Natural killer cell treated with Interleukin-12 subunit alpha and Interleukin-12 subunit beta and Interleukin-15 and Interleukin-18, amount 100 ng/mL, for 72 hours (primary cell): Measurements from ENCODE around the gene CLCN3. TPM values are rescaled to one million over a fixed set of nuclear protein-coding genes. Genes with fewer than 3 reads are reported as not detected.
"Not testable (repeated sequence)": the region's sequence is repeated elsewhere in the genome, so short reads cannot be mapped to it uniquely, and the experiment has no call there.

Experiments
- ATAC-seq, 2 donors: fragments of 150-1000 bp; cut with Tn5 transposase in 1 of 2; sonication (Bioruptor Pico), chemical (Tn5 transposase) in 1 of 2; 2 replicates each; pipeline ENCODE4 v1.10.0; 2021
- DNase-seq: peaks from one replicate; pipeline ENCODE4 v3.0.0; 2022; ENCODE audit warnings: low spot score
- H3K27ac Mint-ChIP-seq, 2 donors: 1 replicate in 1 of 2; 2 replicates in 1 of 2; pipeline ENCODE4 v1.8.0; 2022; ENCODE audit warnings: mixed read lengths in 2 of 2, mild to moderate bottlenecking in 1 of 2, moderate library complexity in 1 of 2
- H3K27me3 Mint-ChIP-seq, 2 donors: 1 replicate in 1 of 2; 2 replicates in 1 of 2; pipeline ENCODE4 v1.8.0; 2022; ENCODE audit warnings: mixed read lengths in 2 of 2
- H3K36me3 Mint-ChIP-seq: one replicate; pipeline ENCODE4 v1.8.0; 2022; ENCODE audit warnings: mixed read lengths
- H3K4me1 Mint-ChIP-seq, 2 donors: 1 replicate in 1 of 2; 2 replicates in 1 of 2; pipeline ENCODE4 v1.8.0; 2022; ENCODE audit warnings: low read depth in 2 of 2, mixed read lengths in 2 of 2, mild to moderate bottlenecking in 1 of 2
- H3K4me3 Mint-ChIP-seq: one replicate; pipeline ENCODE4 v1.8.0; 2022; ENCODE audit warnings: mixed read lengths
- H3K9me3 Mint-ChIP-seq: 2 replicates; pipeline ENCODE4 v1.8.0; 2022; ENCODE audit warnings: mixed read lengths
- total RNA-seq, 2 donors: library from RNA; stranded (reverse); gene quantifications; one replicate each; pipeline ENCODE4 v1.2.3, GENCODE V29; 2022

CLCN3 gene
- total RNA-seq, 2 donors from 2014 or later = 21.8 to 24.9 TPM

- DNase-seq = no peak
- H3K9me3 Mint-ChIP-seq = no peaks in the 10 kb centered on the region
- peaks cover 6% of the 10 kb centered on the region for H3K36me3 Mint-ChIP-seq
- no peaks in the 10 kb centered on the region for H3K27me3 Mint-ChIP-seq
- no peak overlapping the region for H3K27ac Mint-ChIP-seq
- H3K4me3 Mint-ChIP-seq = no peak overlapping the region
- ATAC-seq = no peak
- peaks cover 7 to 11% of the 10 kb centered on the region in 2 donors for H3K4me1 Mint-ChIP-seq
Observed at GRCh38 chr4:169668069-169668721, 47.8 kb downstream of the CLCN3 start.

- Mint-ChIP-seq H3K36me3 (peaks cover 9% of the 10 kb centered on the region), H3K4me1 (no peaks in the 10 kb centered on the region), H3K4me3 (no peak overlapping the region), H3K9me3 (no peaks in the 10 kb centered on the region), H3K27ac (no peak overlapping the region), H3K27me3 (no peaks in the 10 kb centered on the region)
- ATAC-seq (no peak), DNase-seq (no peak)
Observed at GRCh38 chr4:169675825-169676224, 55.4 kb downstream of the CLCN3 start.

GRCh38 chr4:169677150-169677748 lies 56.9 kb downstream of the CLCN3 start:
- H3K36me3 Mint-ChIP-seq = peaks cover 8% of the 10 kb centered on the region
- ATAC-seq (no peak), DNase-seq (no peak)
- H3K9me3 Mint-ChIP-seq = no peaks in the 10 kb centered on the region
- H3K27ac Mint-ChIP-seq = no peak overlapping the region
- H3K27me3 Mint-ChIP-seq = no peaks in the 10 kb centered on the region
- no peak overlapping the region for H3K4me3 Mint-ChIP-seq
- no peaks in the 10 kb centered on the region for H3K4me1 Mint-ChIP-seq

- H3K9me3 Mint-ChIP-seq, H3K27me3 Mint-ChIP-seq, H3K36me3 Mint-ChIP-seq, DNase-seq, ATAC-seq, H3K4me3 Mint-ChIP-seq, H3K27ac Mint-ChIP-seq, H3K4me1 Mint-ChIP-seq: not testable (repeated sequence)
Observed at GRCh38 chr4:169678486-169678885, 58.1 kb downstream of the CLCN3 start.

DNA sequence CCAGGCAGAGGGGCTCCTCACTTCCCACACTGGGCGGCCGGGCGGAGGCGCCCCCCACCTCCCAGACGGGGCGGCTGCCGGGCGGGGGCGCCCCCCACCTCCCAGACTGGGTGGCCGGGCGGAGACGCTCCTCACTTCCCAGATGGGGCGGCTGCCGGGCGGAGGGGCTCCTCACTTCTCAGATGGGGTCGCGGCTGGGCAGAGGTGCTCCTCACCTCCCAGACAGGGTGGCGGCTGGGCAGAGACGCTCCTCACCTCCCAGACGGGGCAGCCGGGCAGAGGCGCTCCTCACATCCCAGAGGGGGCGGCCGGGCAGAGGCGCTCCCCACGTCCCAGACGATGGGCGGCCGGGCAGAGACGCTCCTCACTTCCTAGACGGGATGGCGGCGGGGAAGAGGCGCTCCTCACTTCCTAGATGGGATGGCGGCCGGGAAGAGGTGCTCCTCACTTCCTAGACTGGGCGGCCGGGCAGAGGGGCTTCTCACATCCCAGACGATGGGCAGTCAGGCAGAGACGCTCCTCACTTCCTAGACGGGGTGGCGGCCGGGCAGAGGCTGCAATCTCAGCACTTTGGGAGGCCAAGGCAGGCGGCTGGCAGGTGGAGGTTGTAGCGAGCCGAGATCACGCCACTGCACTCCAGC lies 58.7 kb downstream of the CLCN3 start:
- not testable (repeated sequence) for H3K9me3 Mint-ChIP-seq, ATAC-seq, H3K36me3 Mint-ChIP-seq, DNase-seq, H3K27me3 Mint-ChIP-seq, H3K4me3 Mint-ChIP-seq, H3K4me1 Mint-ChIP-seq, H3K27ac Mint-ChIP-seq

- H3K27ac Mint-ChIP-seq = no peak overlapping the region
Observed at GRCh38 chr4:169682372-169683047, 62.1 kb downstream of the CLCN3 start.

GRCh38 chr4:169689681-169690080 lies 69.3 kb downstream of the CLCN3 start:
- ATAC-seq (no peak), DNase-seq (no peak)
- H3K27ac Mint-ChIP-seq = no peak overlapping the region
- H3K36me3 Mint-ChIP-seq = peaks cover 4% of the 10 kb centered on the region
- H3K9me3 Mint-ChIP-seq = no peaks in the 10 kb centered on the region
- peaks cover 0 to 2% of the 10 kb centered on the region in 2 donors for H3K4me1 Mint-ChIP-seq
- H3K4me3 Mint-ChIP-seq = no peak overlapping the region
- no peaks in the 10 kb centered on the region for H3K27me3 Mint-ChIP-seq

More at GRCh38 chr4:169682372-169683047, 62.1 kb downstream of the CLCN3 start:
- Mint-ChIP-seq H3K27me3 (no peaks in the 10 kb centered on the region), H3K36me3 (peaks cover 8% of the 10 kb centered on the region), H3K9me3 (no peaks in the 10 kb centered on the region), H3K4me3 (no peak overlapping the region), H3K4me1 (no peaks in the 10 kb centered on the region)
- ATAC-seq (no peak), DNase-seq (no peak)

GRCh38 chr4:169690787-169691186 lies 70.4 kb downstream of the CLCN3 start:
- Mint-ChIP-seq H3K4me1 (peaks cover 0 to 2% of the 10 kb centered on the region in 2 donors), H3K27me3 (no peaks in the 10 kb centered on the region), H3K4me3 (no peak overlapping the region), H3K27ac (no peak overlapping the region), H3K9me3 (no peaks in the 10 kb centered on the region), H3K36me3 (peaks cover 4% of the 10 kb centered on the region)
- no peak for ATAC-seq
- no peak for DNase-seq

GRCh38 chr4:169698331-169698730 lies 78.0 kb downstream of the CLCN3 start:
- H3K4me3 Mint-ChIP-seq = no peak overlapping the region
- no peak for ATAC-seq
- H3K9me3 Mint-ChIP-seq = no peaks in the 10 kb centered on the region
- H3K27me3 Mint-ChIP-seq = no peaks in the 10 kb centered on the region
- no peak overlapping the region for H3K27ac Mint-ChIP-seq
- no peaks in the 10 kb centered on the region for H3K4me1 Mint-ChIP-seq
- no peak for DNase-seq
- peaks cover 16% of the 10 kb centered on the region for H3K36me3 Mint-ChIP-seq

- no peak for DNase-seq
- H3K4me1 Mint-ChIP-seq = peaks cover 0 to 4% of the 10 kb centered on the region in 2 donors
- H3K9me3 Mint-ChIP-seq = no peaks in the 10 kb centered on the region
- peak overlapping the region in 1 of 2 donors; percentile 48 for H3K27ac Mint-ChIP-seq
- H3K4me3 Mint-ChIP-seq = no peak overlapping the region
- H3K36me3 Mint-ChIP-seq = no peaks in the 10 kb centered on the region
- no peaks in the 10 kb centered on the region for H3K27me3 Mint-ChIP-seq
- ATAC-seq = no peak
Observed at GRCh38 chr4:169707958-169708643, 87.7 kb downstream of the CLCN3 start.

GRCh38 chr4:169715826-169716225 lies 95.4 kb downstream of the CLCN3 start:
- no peaks in the 10 kb centered on the region for H3K27me3 Mint-ChIP-seq
- no peak for ATAC-seq
- peaks cover 15% of the 10 kb centered on the region for H3K36me3 Mint-ChIP-seq
- no peaks in the 10 kb centered on the region for H3K9me3 Mint-ChIP-seq
- no peak overlapping the region for H3K27ac Mint-ChIP-seq
- H3K4me3 Mint-ChIP-seq = no peak overlapping the region
- H3K4me1 Mint-ChIP-seq = no peaks in the 10 kb centered on the region
- DNase-seq = no peak

DNA sequence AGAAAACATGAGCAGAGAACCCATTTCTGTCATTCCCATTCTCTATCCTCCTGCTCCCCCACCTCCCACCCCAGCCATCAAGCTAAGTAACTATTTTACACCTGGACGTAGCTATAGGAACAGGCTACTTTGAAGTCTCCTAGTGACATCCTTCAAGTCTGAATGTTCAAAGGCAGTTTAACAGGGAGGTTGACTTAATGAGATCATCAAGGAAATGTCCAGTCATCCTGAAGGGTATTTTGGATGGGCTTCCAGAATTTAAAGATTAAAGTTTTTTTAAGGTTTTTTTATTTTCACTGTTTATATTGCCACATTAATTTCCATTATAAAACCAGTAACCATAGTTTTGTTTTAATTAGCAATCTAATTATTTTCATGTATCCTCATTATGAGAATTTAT lies 96.3 kb downstream of the CLCN3 start:
- H3K9me3 Mint-ChIP-seq = no peaks in the 10 kb centered on the region
- H3K36me3 Mint-ChIP-seq = peaks cover 15% of the 10 kb centered on the region

DNA sequence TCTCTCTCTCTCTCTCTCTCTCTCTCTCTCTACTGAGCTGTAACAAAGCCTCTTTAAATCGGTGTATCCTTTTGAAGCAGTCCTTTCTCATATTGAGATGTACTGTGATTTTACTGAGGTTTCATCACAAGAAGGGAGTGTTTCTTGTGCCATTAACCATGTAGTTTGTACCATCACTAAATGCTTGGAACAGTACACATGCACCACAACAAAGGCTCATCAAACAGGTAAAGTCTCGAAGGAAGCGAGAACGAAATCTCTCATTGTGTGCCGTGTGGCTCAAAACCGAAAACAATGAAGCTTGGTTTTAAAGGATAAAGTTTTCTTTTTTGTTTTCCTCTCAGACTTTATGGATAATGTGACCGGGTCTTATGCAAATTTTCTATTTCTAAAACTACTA lies 100.2 kb downstream of the CLCN3 start:
- Mint-ChIP-seq H3K4me1 (no peaks in the 10 kb centered on the region), H3K4me3 (no peak overlapping the region), H3K36me3 (peaks cover 11% of the 10 kb centered on the region), H3K27ac (no peak overlapping the region), H3K9me3 (no peaks in the 10 kb centered on the region), H3K27me3 (no peaks in the 10 kb centered on the region)
- no peak for ATAC-seq
- DNase-seq = no peak

More for the DNA sequence above, 96.3 kb downstream of the CLCN3 start:
- DNase-seq = no peak
- Mint-ChIP-seq H3K4me3 (no peak overlapping the region), H3K27ac (no peak overlapping the region), H3K4me1 (no peaks in the 10 kb centered on the region), H3K27me3 (no peaks in the 10 kb centered on the region)
- ATAC-seq = no peak
